WI38 (cell line): ENCODE results near the gene MCRIP1.

ENCODE experiments used
- H3K4me3 ChIP-seq: 2 replicates; pipeline ENCODE4 v1.5.1; 2011; ENCODE audit warnings: low read depth, mild to moderate bottlenecking, control low read depth, low read length
- CTCF ChIP-seq: IDR thresholded peaks from 2 replicates; pipeline ENCODE4 v1.5.1; 2012; ENCODE audit warnings: low read depth, mild to moderate bottlenecking, control low read depth, low read length

The MCRIP1 gene

GRCh38 chr17:81804559-81805399 is 28.3 kb downstream of the MCRIP1 start:
- H3K4me3 ChIP-seq = no peak overlapping the region

GRCh38 chr17:81803728-81804558 is 29.1 kb downstream of the MCRIP1 start, which contains the start of gene GCGR:
Gene GCGR, plus strand, starts transcription at chr17:81804150. Its CDS starts 4,869 bp downstream, at chr17:81809019.
- TF ChIP-seq CTCF = no peak
- H3K4me3 ChIP-seq = no peak within 1 kb of the TSS

More at GRCh38 chr17:81804559-81805399, 28.3 kb downstream of the MCRIP1 start:
- TF ChIP-seq CTCF = no peak

- no peak for TF ChIP-seq CTCF
- no peak overlapping the region for H3K4me3 ChIP-seq
These were observed 30.0 kb downstream of the MCRIP1 start for GRCh38 chr17:81802856-81803643.

GRCh38 chr17:81802048-81802758 is 30.9 kb downstream of the MCRIP1 start:
- no peak for TF ChIP-seq CTCF
- H3K4me3 ChIP-seq = no peak overlapping the region

- no peak overlapping the region for H3K4me3 ChIP-seq
- TF ChIP-seq CTCF = no peak
These were observed 31.8 kb downstream of the MCRIP1 start for GRCh38 chr17:81801327-81801726.

- H3K4me3 ChIP-seq = no peak overlapping the region
- no peak for TF ChIP-seq CTCF
These were observed 38.6 kb downstream of the MCRIP1 start for GRCh38 chr17:81794509-81794908.
